ENCODE measurements around the gene TCP11L2.

DNA sequence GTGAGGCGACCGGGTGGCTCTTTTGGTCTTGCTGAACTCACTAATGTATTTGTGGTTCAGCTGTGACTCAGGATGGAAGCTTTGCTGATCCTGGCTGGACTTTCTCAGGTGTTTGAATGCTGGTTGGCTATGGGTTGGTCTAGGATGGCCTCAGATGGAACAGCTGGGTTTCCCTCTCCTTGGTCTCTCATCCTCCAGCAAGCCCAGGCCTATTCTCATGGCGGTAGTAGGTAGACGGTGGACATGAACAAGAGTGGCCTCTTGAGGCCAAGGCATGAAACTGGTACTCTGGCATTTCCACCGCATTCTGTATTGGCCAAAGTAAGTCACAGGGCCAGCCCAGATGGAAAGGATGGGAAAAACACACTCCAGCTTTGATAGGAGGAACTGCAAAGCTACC is 43.2 kb downstream of the TCP11L2 start:
- TF ChIP-seq, protein P1, sequence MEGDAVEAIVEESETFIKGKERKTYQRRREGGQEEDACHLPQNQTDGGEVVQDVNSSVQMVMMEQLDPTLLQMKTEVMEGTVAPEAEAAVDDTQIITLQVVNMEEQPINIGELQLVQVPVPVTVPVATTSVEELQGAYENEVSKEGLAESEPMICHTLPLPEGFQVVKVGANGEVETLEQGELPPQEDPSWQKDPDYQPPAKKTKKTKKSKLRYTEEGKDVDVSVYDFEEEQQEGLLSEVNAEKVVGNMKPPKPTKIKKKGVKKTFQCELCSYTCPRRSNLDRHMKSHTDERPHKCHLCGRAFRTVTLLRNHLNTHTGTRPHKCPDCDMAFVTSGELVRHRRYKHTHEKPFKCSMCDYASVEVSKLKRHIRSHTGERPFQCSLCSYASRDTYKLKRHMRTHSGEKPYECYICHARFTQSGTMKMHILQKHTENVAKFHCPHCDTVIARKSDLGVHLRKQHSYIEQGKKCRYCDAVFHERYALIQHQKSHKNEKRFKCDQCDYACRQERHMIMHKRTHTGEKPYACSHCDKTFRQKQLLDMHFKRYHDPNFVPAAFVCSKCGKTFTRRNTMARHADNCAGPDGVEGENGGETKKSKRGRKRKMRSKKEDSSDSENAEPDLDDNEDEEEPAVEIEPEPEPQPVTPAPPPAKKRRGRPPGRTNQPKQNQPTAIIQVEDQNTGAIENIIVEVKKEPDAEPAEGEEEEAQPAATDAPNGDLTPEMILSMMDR (IDR thresholded peaks at IDR 0.05): no peak
- no peak for TF ChIP-seq POLR2A (IDR thresholded peaks at IDR 0.05)
